PFSK-1 (cell line): ENCODE measurements around the gene SUPT3H.

Experiments
- FOXP2 ChIP-seq: optimal IDR thresholded peaks from 2 replicates; pipeline ENCODE3; 2011; ENCODE audit warnings: borderline replicate concordance, control low read depth, inconsistent platforms; ENCODE audit not compliant: insufficient read depth; ENCODE audit errors: extremely low read length, extremely low read depth
- POLR2AphosphoS5 ChIP-seq: IDR thresholded peaks from 2 replicates; pipeline ENCODE4 v1.6.1; 2012; ENCODE audit warnings: low read depth, mild to moderate bottlenecking, control low read depth, low read length, moderate library complexity
- REST ChIP-seq, 2 experiments: IDR thresholded peaks; 2 replicates each; pipeline versions ENCODE4 v1.6.1 to v1.8.0; 2011 to 2012; ENCODE audit warnings: low read depth in 2 of 2, low read length in 2 of 2, control low read depth in 1 of 2, inconsistent platforms in 1 of 2, mild to moderate bottlenecking in 1 of 2, moderate library complexity in 1 of 2; ENCODE audit not compliant: insufficient read depth in 1 of 2
- SIN3A ChIP-seq: IDR thresholded peaks from 2 replicates; pipeline ENCODE4 v1.6.1; 2012; ENCODE audit warnings: mild to moderate bottlenecking, low read length, moderate library complexity, borderline replicate concordance; ENCODE audit not compliant: insufficient read depth
- TAF1 ChIP-seq: IDR thresholded peaks from 2 replicates; pipeline ENCODE4 v1.6.1; 2012; ENCODE audit warnings: low read length, control low read depth, borderline replicate concordance; ENCODE audit not compliant: insufficient read depth

Gene SUPT3H

GRCh38 chr6:45009576-45009975 is 368.2 kb downstream of the SUPT3H start:
- no peak for TF ChIP-seq REST (IDR thresholded peaks at IDR 0.05; ENCODE audit: insufficient read depth in 1 of 2, low read depth in 2 of 2, low read length in 2 of 2)

GRCh38 chr6:45006893-45007292 is 370.8 kb downstream of the SUPT3H start:
- TF ChIP-seq FOXP2: no peak
- TF ChIP-seq SIN3A: no peak
- TF ChIP-seq POLR2AphosphoS5: no peak
- TF ChIP-seq TAF1: no peak
- TF ChIP-seq REST (IDR thresholded peaks at IDR 0.05; ENCODE audit: insufficient read depth in 1 of 2, low read depth in 2 of 2, low read length in 2 of 2): no peak

GRCh38 chr6:45003961-45004360 is 373.8 kb downstream of the SUPT3H start:
- no peak for TF ChIP-seq TAF1

- TF ChIP-seq TAF1: no peak
- TF ChIP-seq FOXP2: no peak
- TF ChIP-seq POLR2AphosphoS5: no peak
- TF ChIP-seq SIN3A: no peak
- no peak for TF ChIP-seq REST (IDR thresholded peaks at IDR 0.05; ENCODE audit: insufficient read depth in 1 of 2, low read depth in 2 of 2, low read length in 2 of 2)
Observed at GRCh38 chr6:45003387-45003786, 374.3 kb downstream of the SUPT3H start.

GRCh38 chr6:45002390-45003105 is 375.2 kb downstream of the SUPT3H start:
- no peak for TF ChIP-seq TAF1
- TF ChIP-seq POLR2AphosphoS5: no peak
- no peak for TF ChIP-seq FOXP2
- TF ChIP-seq REST (IDR thresholded peaks at IDR 0.05; ENCODE audit: insufficient read depth in 1 of 2, low read depth in 2 of 2, low read length in 2 of 2): no peak
- TF ChIP-seq SIN3A: no peak

GRCh38 chr6:45001663-45002062 is 376.1 kb downstream of the SUPT3H start:
- TF ChIP-seq TAF1 (no peak), REST (IDR thresholded peaks at IDR 0.05; ENCODE audit: insufficient read depth in 1 of 2, low read depth in 2 of 2, low read length in 2 of 2) (no peak), FOXP2 (no peak), SIN3A (no peak), POLR2AphosphoS5 (no peak)
